ENCODE measurements around the gene VCAN.
A peak's percentile ranks its signal among the peaks of the same experiment; 100 is the strongest.

The VCAN gene

DNA sequence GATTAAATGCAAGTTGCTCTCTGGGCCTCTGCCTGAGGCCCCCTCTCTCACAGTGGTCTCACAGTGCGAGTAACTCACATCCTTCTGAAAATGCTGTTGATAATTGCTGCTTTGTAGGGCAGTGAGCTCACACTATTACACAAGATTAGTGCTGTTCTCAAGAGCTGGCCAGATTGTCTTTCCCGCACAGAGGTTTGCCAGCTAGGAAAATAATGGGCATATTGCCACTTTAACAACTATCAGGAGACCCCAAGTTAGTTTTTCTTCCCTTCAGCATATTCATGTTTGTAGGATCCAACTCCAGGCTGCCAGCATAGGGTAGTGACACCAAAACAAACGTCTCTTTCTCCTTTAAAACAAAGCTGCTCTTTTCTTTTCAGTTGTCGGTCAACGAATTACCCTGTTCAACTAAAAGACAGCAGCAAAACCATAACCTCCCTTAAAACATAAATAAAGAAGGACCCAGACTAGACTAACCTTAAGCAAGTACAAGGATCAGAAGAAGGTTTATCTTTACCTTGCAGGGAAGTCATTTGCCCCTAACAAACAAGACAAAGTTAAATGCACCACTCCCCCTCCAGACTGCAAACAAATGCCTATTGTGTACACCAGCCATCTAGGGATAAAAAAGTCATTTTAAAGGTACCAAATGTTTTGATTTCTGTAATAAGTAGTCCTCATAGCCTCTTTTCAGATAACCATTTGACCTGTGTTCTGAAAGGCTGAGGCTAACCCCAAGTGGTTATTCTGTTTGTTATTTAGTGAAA is 91.4 kb downstream of the VCAN start (continued):
- TF ChIP-seq, protein P1, sequence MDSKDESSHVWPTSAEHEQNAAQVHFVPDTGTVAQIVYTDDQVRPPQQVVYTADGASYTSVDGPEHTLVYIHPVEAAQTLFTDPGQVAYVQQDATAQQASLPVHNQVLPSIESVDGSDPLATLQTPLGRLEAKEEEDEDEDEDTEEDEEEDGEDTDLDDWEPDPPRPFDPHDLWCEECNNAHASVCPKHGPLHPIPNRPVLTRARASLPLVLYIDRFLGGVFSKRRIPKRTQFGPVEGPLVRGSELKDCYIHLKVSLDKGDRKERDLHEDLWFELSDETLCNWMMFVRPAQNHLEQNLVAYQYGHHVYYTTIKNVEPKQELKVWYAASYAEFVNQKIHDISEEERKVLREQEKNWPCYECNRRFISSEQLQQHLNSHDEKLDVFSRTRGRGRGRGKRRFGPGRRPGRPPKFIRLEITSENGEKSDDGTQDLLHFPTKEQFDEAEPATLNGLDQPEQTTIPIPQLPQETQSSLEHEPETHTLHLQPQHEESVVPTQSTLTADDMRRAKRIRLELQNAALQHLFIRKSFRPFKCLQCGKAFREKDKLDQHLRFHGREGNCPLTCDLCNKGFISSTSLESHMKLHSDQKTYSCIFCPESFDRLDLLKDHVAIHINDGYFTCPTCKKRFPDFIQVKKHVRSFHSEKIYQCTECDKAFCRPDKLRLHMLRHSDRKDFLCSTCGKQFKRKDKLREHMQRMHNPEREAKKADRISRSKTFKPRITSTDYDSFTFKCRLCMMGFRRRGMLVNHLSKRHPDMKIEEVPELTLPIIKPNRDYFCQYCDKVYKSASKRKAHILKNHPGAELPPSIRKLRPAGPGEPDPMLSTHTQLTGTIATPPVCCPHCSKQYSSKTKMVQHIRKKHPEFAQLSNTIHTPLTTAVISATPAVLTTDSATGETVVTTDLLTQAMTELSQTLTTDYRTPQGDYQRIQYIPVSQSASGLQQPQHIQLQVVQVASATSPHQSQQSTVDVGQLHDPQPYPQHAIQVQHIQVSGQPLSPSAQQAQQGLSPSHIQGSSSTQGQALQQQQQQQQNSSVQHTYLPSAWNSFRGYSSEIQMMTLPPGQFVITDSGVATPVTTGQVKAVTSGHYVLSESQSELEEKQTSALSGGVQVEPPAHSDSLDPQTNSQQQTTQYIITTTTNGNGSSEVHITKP (tag by site-specific recombination; IDR thresholded peaks at IDR 0.05), result no peak

GRCh38 chr5:83563631-83564030 is 92.1 kb downstream of the VCAN start:
- TF ChIP-seq ZNF837 (tag by site-specific recombination; IDR thresholded peaks at IDR 0.05), result no peak
- TF ChIP-seq, protein P2, sequence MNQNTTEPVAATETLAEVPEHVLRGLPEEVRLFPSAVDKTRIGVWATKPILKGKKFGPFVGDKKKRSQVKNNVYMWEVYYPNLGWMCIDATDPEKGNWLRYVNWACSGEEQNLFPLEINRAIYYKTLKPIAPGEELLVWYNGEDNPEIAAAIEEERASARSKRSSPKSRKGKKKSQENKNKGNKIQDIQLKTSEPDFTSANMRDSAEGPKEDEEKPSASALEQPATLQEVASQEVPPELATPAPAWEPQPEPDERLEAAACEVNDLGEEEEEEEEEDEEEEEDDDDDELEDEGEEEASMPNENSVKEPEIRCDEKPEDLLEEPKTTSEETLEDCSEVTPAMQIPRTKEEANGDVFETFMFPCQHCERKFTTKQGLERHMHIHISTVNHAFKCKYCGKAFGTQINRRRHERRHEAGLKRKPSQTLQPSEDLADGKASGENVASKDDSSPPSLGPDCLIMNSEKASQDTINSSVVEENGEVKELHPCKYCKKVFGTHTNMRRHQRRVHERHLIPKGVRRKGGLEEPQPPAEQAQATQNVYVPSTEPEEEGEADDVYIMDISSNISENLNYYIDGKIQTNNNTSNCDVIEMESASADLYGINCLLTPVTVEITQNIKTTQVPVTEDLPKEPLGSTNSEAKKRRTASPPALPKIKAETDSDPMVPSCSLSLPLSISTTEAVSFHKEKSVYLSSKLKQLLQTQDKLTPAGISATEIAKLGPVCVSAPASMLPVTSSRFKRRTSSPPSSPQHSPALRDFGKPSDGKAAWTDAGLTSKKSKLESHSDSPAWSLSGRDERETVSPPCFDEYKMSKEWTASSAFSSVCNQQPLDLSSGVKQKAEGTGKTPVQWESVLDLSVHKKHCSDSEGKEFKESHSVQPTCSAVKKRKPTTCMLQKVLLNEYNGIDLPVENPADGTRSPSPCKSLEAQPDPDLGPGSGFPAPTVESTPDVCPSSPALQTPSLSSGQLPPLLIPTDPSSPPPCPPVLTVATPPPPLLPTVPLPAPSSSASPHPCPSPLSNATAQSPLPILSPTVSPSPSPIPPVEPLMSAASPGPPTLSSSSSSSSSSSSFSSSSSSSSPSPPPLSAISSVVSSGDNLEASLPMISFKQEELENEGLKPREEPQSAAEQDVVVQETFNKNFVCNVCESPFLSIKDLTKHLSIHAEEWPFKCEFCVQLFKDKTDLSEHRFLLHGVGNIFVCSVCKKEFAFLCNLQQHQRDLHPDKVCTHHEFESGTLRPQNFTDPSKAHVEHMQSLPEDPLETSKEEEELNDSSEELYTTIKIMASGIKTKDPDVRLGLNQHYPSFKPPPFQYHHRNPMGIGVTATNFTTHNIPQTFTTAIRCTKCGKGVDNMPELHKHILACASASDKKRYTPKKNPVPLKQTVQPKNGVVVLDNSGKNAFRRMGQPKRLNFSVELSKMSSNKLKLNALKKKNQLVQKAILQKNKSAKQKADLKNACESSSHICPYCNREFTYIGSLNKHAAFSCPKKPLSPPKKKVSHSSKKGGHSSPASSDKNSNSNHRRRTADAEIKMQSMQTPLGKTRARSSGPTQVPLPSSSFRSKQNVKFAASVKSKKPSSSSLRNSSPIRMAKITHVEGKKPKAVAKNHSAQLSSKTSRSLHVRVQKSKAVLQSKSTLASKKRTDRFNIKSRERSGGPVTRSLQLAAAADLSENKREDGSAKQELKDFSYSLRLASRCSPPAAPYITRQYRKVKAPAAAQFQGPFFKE (tag by site-specific recombination; IDR thresholded peaks at IDR 0.05; ENCODE audit: borderline replicate concordance), result no peak
- no peak for TF ChIP-seq ZNF398 (tag by site-specific recombination; IDR thresholded peaks at IDR 0.05)
- peak; percentile 55; the same call in 1 of the 2 replicates for TF ChIP-seq FEZF1 (tag by site-specific recombination; IDR thresholded peaks at IDR 0.05)
- TF ChIP-seq KLF9 (tag by site-specific recombination; IDR thresholded peaks at IDR 0.05; ENCODE audit: low read depth), result no peak
- TF ChIP-seq ZNF677 (tag by site-specific recombination; IDR thresholded peaks at IDR 0.05), result no peak
- no peak for TF ChIP-seq HIC1 (tag by site-specific recombination; IDR thresholded peaks at IDR 0.05)
- no peak for TF ChIP-seq ZNF19 (tag by site-specific recombination; IDR thresholded peaks at IDR 0.05; ENCODE audit: low read depth)
- no peak for TF ChIP-seq EGR2 (tag by site-specific recombination; IDR thresholded peaks at IDR 0.05; ENCODE audit: low read depth)
- TF ChIP-seq ZNF24 (tag by site-specific recombination; IDR thresholded peaks at IDR 0.05), result no peak
- no peak for TF ChIP-seq ZNF560 (tag by site-specific recombination; IDR thresholded peaks at IDR 0.05; ENCODE audit: borderline replicate concordance)
- 0 out of 2 replicates have a peak, but pooled peaks have one; percentile 35 for TF ChIP-seq OSR2 (tag by site-specific recombination; IDR thresholded peaks at IDR 0.05)
- 0 out of 2 replicates have a peak, but pooled peaks have one; percentile 18 for TF ChIP-seq BCL6B (tag by site-specific recombination; IDR thresholded peaks at IDR 0.05)
- TF ChIP-seq ZBTB44 (tag by site-specific recombination; IDR thresholded peaks at IDR 0.05), result peak; percentile 41; the same call in 1 of the 2 replicates
- peaks cover 18% of the 10 kb centered on the region for H3K4me1 ChIP-seq (ENCODE audit: control insufficient read depth, insufficient read depth, low read length)
- H3K4me3 ChIP-seq (ENCODE audit: low read depth, low read length), result no peak overlapping the region
- H3K27ac ChIP-seq (ENCODE audit: extremely low read depth, low read depth, low read length), result peak overlapping the region; percentile 79
- POLR2A ChIA-PET, result interaction anchor here (1.0 kb wide), 1 partner anchor 92 kb away, joined by 3 read pairs; the partner anchor contains the start of gene VCAN
- CTCF ChIA-PET, result interaction anchor here (0.6 to 1.3 kb wide), 6 partner anchors 21 to 1251 kb away, joined by 3 to 4 read pairs (median 3); no protein-coding TSS in a partner anchor
- no peaks in the 10 kb centered on the region; the same call in 1 of the 2 replicates for H3K9me3 ChIP-seq (ENCODE audit: control insufficient read depth, insufficient read depth, low read depth, low read length)
- peaks cover 5 to 19% of the 10 kb centered on the region in 2 experiments for H3K36me3 ChIP-seq (ENCODE audit: control insufficient read depth in 2 of 2, insufficient read depth in 1 of 2, low read length in 2 of 2)

Measured in HEK293 (cell line).